Hematopoietic multipotent progenitor cell (in vitro differentiated cells): ENCODE data around the gene DMRTB1. TPM values are rescaled to one million over a fixed set of nuclear protein-coding genes. Genes with fewer than 3 reads are reported as not detected.

ENCODE experiments used
- DNase-seq, 3 donors: peaks; one replicate each; pipeline ENCODE4 v3.0.0-alpha.2; 2011 to 2015; ENCODE audit warnings: low read depth in 2 of 3, low spot score in 2 of 3
- total RNA-seq: library from RNA; depleted of rRNA; stranded (reverse); fragments of >200 nt; gene quantifications from one replicate; pipeline ENCODE4 v1.2.3, GENCODE V29; 2012

The DMRTB1 gene
- total RNA-seq, 1 donor: not detected

DNA sequence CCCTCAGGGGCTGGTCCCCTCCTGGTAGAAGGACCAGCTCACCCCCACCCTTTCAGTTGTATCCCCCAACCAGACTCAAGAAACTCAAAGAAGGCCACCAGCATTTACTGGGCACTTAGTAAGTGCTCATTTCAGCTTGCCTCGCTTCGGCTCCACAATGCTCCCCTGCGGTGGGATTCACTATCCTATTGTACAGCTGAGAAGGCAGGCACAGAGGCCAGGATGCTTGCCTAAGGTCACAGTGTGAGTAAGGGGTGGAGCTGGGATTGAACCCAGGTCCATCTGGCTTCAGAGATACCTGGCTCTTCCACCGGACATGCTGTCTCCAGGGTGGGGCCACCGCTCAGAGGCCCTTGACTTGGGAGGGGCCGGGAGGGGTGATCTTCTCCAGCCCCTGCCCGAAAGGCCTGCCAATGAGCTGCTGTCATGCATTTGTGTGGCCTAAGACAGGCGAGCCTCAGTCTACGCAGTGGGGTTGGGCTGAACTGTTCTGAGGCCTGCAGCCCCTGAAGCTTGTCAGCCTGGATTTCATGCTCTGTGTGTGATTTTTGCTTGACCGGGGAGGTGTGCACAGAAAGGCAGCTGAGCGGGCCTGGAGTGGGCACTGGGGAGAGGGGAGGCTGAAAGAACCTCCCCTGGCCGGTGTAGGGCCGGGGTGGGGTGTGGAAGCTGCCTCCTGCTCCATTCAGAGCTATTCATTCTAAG, 48.1 kb downstream of the DMRTB1 start:
- DNase-seq: no peak

GRCh38 chr1:53508056-53508990, 49.1 kb downstream of the DMRTB1 start:
- DNase-seq: no peak

- peak in 2 of 3 donors; percentile 74 to 76 for DNase-seq
These were observed 49.9 kb downstream of the DMRTB1 start for GRCh38 chr1:53508991-53509666.

DNA sequence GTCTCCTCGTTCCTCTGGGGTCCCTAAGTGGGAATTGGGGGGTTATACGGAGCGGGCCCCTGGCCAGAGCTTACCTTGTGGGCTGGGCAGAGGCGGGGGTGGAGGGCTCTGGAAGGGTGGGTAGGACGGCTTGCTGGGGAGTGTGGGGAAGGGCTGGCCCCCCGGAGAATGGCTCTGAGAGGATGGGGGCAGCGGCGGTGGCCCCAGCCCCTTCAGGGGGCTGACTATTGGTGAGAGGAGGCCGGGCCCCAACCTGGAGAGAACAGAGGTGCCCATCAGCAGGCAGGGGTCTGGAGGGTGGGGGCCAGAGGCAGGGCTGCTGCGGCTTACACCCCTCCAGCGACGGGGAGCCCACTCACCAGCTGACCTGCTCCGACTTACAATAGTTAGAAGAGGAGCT, 50.6 kb downstream of the DMRTB1 start:
- no peak for DNase-seq

GRCh38 chr1:53510215-53510614, 51.0 kb downstream of the DMRTB1 start:
- DNase-seq: no peak

- no peak for DNase-seq
These were observed 52.2 kb downstream of the DMRTB1 start for GRCh38 chr1:53511323-53511932.

DNA sequence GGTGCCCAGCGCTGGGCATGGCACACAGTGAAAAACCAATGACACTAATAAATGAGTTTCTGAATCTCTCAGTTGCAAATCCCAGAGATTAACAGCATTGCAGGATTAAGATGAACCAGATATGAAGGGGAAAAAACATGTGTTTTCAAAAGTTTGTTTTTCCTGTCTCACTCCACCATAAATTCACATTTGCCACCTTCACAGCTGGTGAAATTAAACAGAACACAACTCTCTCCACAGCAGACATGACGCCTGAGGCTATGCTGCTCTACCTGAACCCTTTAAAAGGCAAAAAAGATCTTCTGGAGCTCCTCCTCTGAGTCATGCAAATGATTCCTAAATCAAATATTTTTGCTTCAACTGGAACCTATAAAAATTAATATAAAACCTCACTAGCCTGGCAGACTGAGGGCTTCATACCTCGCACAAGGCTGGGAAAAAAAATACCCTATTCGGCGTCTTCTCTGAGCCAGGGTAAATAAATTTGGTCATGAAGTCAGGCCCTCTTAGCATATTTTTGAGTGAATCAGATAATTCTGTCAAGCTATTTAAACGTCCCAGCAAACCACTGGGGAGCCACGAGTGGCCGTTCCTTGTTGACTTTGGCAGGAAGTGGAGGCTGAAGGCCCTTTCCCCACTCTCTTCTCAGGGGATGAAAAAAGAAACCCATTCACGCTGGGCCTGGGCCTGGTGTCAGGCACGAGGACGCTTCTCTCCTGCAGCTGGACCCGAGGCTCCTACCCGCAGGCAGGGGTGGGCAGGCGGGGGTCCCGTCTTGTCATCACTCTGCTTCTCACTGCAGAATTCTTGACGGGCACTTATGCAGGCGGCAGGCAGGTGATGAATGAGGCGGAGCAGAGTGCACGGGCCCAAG, 53.0 kb downstream of the DMRTB1 start:
- no peak for DNase-seq

DNA sequence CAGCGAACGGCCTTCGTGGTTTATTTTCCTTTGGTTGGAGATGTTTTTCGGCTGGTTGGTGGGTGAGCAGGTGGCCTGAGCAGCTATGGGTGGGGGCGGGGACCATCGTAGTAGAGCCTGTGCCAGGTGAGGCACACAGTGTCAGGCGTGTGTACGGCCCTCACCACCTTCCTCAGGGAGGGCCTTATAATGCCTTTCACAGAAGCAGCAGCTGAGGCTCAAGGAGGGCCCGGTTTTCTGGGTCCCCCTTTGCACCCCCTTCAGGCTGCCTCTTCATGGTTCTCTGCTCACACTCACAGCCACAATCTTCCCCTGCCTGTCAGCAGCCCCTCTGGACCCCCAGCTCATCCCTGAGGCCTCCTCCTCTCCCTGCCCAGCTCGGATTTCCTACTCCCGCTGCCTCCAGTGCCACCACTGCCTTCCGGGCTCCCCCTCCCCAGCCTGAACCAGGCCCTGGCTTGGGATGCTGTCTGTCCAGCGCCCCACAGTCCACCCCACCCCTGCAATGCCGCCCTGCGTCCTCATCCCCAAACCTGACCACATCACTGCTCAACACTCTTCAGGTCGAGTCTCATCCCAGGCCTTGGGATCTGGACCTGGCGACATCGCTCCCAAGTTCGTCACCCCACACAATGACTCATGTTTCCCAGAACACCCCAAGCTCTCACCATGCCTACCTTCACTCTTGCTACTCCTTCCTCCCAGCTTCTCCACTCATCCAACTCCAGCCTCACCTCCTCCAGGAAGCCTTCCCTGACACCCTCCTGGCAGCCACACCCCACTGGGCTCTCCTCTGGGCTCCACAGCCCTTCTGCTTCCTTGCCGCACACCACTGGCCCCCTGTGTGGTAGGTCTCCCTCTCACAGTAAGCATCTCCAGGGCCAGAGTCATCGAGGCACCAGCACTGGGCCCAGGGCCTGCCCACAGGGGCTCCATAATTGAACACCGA, 53.9 kb downstream of the DMRTB1 start:
- DNase-seq: no peak

DNA sequence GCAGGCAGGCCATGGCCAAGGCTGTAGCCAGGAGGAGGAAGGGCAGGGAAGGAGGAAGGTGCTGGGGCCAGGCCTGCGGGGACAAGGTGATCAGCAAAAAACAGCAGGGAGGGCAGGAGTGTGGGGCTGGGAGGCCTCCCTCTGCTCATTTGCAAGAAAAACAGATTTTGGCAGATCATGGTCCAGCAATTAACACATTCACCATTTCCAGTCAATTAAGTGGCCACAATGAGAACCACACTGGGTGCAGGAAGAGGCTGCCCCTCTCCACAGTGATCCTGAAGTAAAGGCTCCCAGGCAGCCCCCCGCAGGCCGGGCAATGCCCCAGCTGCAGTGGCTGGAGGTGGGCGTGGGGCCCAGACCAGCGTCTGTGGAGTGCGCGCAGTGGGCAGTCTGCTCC, 54.6 kb downstream of the DMRTB1 start:
- no peak for DNase-seq

GRCh38 chr1:53514436-53514835, 55.2 kb downstream of the DMRTB1 start:
- no peak for DNase-seq

DNA sequence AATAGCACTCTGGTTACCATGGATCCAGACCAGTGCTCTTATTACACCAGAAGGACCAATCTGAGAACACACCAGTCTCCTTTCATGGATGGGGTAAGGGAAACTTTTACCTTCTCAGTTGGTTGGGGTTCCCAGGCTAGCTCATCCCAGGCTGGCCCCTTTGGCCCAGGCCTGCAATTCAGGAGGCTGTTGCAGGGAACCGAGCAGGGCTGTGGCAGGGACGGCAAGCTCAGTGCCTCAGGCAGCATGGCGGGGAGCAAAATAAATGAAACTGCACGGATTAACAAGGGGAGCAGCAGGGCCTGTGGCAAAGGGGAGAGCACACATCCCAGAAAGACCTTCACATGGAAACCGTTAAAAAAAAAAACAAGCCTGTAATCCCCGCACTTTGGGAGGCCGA, 57.0 kb downstream of the DMRTB1 start:
- no peak for DNase-seq

Other genes with a start within 250 kb of the DMRTB1 start
- gene CZIB, start 238.8 kb upstream of the DMRTB1 start, total RNA-seq: 29.9 TPM
- gene MAGOH, start 220.9 kb upstream of the DMRTB1 start, total RNA-seq: 9.7 TPM
- 30.7 TPM for gene LRP8, start 131.3 kb upstream of the DMRTB1 start, total RNA-seq